ENCODE results near the gene FAM168B.

The FAM168B gene

DNA sequence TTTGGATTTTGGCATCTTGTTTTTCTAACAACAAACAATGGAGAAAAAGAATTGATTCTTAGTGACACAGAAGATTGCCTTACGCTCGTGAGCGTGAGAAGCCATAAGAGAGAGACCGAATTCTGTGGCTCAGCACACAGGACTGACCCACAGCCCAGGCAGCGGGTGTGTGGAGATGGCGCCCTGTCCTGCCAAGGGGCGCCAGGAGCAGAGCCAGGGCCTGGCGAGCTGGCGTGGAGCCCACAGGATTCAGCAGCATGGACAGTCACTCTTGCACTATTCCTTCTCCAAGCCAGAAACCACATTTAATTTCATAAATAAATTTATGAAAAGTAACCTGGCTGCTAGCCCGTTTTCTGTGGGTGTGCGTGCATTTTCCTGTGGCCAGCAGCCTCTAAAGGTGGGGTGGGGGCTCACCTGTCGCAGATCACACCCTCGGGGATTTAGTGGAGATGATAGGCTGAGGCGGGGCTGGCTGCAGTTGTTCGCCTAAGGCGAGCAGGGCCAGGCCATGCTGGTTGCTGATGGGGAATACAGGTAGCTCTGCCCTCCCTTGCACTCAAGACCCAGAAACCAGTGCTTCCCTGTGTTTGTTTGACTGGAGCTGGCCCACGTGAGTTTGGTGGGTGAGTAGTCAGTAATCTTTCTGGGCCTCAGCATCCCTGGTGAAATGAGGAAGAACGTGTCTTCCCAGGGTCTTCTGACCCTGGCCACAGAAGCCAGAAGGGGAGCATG lies 46.2 kb downstream of the FAM168B start:
- TF ChIP-seq YY1 (IDR thresholded peaks at IDR 0.05; ENCODE audit: low read depth): no peak
- TF ChIP-seq TAF1 (IDR thresholded peaks at IDR 0.05; ENCODE audit: low read depth): no peak

GRCh38 chr2:131046028-131046917 lies 47.0 kb downstream of the FAM168B start:
- TF ChIP-seq MAX (IDR thresholded peaks at IDR 0.05): no peak
- no peak for TF ChIP-seq ZBTB7A (IDR thresholded peaks at IDR 0.05; ENCODE audit: low read depth)
- no peak for TF ChIP-seq EP300 (IDR thresholded peaks at IDR 0.05; ENCODE audit: borderline replicate concordance)
- TF ChIP-seq TCF12 (IDR thresholded peaks at IDR 0.05; ENCODE audit: low read depth): no peak
- no peak for TF ChIP-seq TAF1 (IDR thresholded peaks at IDR 0.05; ENCODE audit: low read depth)
- TF ChIP-seq CREB1 (IDR thresholded peaks at IDR 0.05; ENCODE audit: low read depth): no peak
- no peak for TF ChIP-seq RAD21 (IDR thresholded peaks at IDR 0.05; ENCODE audit: low read depth)
- no peak for TF ChIP-seq CEBPB (IDR thresholded peaks at IDR 0.05)
- no peak for TF ChIP-seq USF1 (IDR thresholded peaks at IDR 0.05)
- no peak for TF ChIP-seq REST (IDR thresholded peaks at IDR 0.05; ENCODE audit: low read depth)
- no peak for TF ChIP-seq TEAD4 (IDR thresholded peaks at IDR 0.05)
- no peak for TF ChIP-seq YY1 (IDR thresholded peaks at IDR 0.05; ENCODE audit: low read depth)
- no peak for TF ChIP-seq EGR1 (IDR thresholded peaks at IDR 0.05)
- TF ChIP-seq FOXM1 (IDR thresholded peaks at IDR 0.05; ENCODE audit: borderline replicate concordance, low read depth): no peak
- TF ChIP-seq NFIC (IDR thresholded peaks at IDR 0.05): no peak

DNA sequence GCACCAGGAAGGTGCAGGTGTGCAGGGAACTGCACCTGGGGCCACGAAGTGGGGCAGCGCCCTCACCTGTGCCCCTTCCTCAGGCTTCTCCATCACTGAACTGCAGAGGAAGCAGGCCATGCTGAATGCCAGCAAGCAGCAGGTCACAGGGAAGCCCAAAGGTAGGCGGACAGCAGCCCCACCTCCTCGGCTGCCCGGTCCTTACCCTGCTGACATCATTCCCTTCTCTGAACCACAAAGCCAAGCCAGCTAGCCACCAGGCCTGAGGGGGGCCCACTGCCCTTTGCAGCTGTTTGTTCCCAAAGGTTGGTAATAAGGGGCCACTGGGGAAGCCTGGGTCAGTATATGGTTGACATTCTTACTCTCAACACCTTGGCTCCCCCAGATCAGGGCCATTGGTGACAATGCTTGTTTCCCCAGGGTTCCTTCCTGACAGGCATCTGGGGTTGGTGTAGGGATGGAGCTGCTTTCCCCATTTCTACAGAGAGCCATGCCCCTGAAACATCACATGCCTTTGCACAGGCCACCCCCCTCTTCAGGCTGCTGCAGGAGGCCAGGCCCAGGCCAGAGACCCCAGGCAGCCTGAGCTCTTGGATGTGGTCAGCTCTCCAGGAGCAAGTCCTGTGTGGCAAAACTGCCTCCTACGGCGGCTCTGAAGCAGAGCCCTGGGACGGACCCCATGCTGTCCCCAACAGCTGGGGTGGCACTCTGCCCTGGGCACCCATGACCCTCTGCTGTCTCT lies 47.8 kb downstream of the FAM168B start:
- TF ChIP-seq TCF12 (IDR thresholded peaks at IDR 0.05; ENCODE audit: low read depth): no peak
- TF ChIP-seq CEBPB (IDR thresholded peaks at IDR 0.05): no peak
- TF ChIP-seq TAF1 (IDR thresholded peaks at IDR 0.05; ENCODE audit: low read depth): no peak
- TF ChIP-seq YY1 (IDR thresholded peaks at IDR 0.05; ENCODE audit: low read depth): no peak
- no peak for TF ChIP-seq EGR1 (IDR thresholded peaks at IDR 0.05)
- TF ChIP-seq FOXM1 (IDR thresholded peaks at IDR 0.05; ENCODE audit: borderline replicate concordance, low read depth): no peak
- TF ChIP-seq REST (IDR thresholded peaks at IDR 0.05; ENCODE audit: low read depth): no peak
- TF ChIP-seq NFIC (IDR thresholded peaks at IDR 0.05): no peak
- no peak for TF ChIP-seq TEAD4 (IDR thresholded peaks at IDR 0.05)
- TF ChIP-seq RAD21 (IDR thresholded peaks at IDR 0.05; ENCODE audit: low read depth): no peak
- no peak for TF ChIP-seq MAX (IDR thresholded peaks at IDR 0.05)
- no peak for TF ChIP-seq USF1 (IDR thresholded peaks at IDR 0.05)
- TF ChIP-seq EP300 (IDR thresholded peaks at IDR 0.05; ENCODE audit: borderline replicate concordance): no peak
- no peak for TF ChIP-seq CREB1 (IDR thresholded peaks at IDR 0.05; ENCODE audit: low read depth)
- TF ChIP-seq ZBTB7A (IDR thresholded peaks at IDR 0.05; ENCODE audit: low read depth): no peak

- TF ChIP-seq REST (IDR thresholded peaks at IDR 0.05; ENCODE audit: low read depth): no peak
- no peak for TF ChIP-seq NFIC (IDR thresholded peaks at IDR 0.05)
- TF ChIP-seq MAX (IDR thresholded peaks at IDR 0.05): no peak
- TF ChIP-seq USF1 (IDR thresholded peaks at IDR 0.05): no peak
- no peak for TF ChIP-seq YY1 (IDR thresholded peaks at IDR 0.05; ENCODE audit: low read depth)
- TF ChIP-seq EP300 (IDR thresholded peaks at IDR 0.05; ENCODE audit: borderline replicate concordance): no peak
- TF ChIP-seq ZBTB7A (IDR thresholded peaks at IDR 0.05; ENCODE audit: low read depth): no peak
- TF ChIP-seq TAF1 (IDR thresholded peaks at IDR 0.05; ENCODE audit: low read depth): no peak
- no peak for TF ChIP-seq TEAD4 (IDR thresholded peaks at IDR 0.05)
- TF ChIP-seq RAD21 (IDR thresholded peaks at IDR 0.05; ENCODE audit: low read depth): no peak
Observed at GRCh38 chr2:131044757-131045150, 48.5 kb downstream of the FAM168B start.

All from Ishikawa (cell line).